ENCODE results near the gene KIAA0753.

GRCh38 chr17:6532441-6532885, 108.0 kb downstream of the KIAA0753 start:
- TF ChIP-seq TCF7 (IDR thresholded peaks at IDR 0.05; ENCODE audit: low read depth) (no peak), POLR2A (IDR thresholded peaks at IDR 0.05; ENCODE audit: insufficient read depth in 1 of 2, low read depth in 2 of 2, low read length in 2 of 2) (no peak), ZNF674 (CRISPR knock-in tag; IDR thresholded peaks at IDR 0.05; ENCODE audit: low read depth) (no peak), ZNF30 (CRISPR knock-in tag; IDR thresholded peaks at IDR 0.05) (no peak), ZNF337 (CRISPR knock-in tag; IDR thresholded peaks at IDR 0.05; ENCODE audit: borderline replicate concordance, low read depth) (no peak), ZFP91 (CRISPR knock-in tag; IDR thresholded peaks at IDR 0.05; ENCODE audit: borderline replicate concordance) (no peak), CTCF (CRISPR knock-in tag; IDR thresholded peaks at IDR 0.05) (no peak), YY1 (IDR thresholded peaks at IDR 0.05; ENCODE audit: insufficient read depth, insufficient replicate concordance, low read depth, low read length) (no peak), UBTF (CRISPR knock-in tag; IDR thresholded peaks at IDR 0.05) (no peak)
